CD1c-positive myeloid dendritic cell (primary cell): ENCODE results near the gene UNC79.

ENCODE experiments used
- DNase-seq: peaks from one replicate; pipeline ENCODE4 v3.0.0-alpha.2; 2016; ENCODE audit errors: extremely low spot score

The UNC79 gene

DNA sequence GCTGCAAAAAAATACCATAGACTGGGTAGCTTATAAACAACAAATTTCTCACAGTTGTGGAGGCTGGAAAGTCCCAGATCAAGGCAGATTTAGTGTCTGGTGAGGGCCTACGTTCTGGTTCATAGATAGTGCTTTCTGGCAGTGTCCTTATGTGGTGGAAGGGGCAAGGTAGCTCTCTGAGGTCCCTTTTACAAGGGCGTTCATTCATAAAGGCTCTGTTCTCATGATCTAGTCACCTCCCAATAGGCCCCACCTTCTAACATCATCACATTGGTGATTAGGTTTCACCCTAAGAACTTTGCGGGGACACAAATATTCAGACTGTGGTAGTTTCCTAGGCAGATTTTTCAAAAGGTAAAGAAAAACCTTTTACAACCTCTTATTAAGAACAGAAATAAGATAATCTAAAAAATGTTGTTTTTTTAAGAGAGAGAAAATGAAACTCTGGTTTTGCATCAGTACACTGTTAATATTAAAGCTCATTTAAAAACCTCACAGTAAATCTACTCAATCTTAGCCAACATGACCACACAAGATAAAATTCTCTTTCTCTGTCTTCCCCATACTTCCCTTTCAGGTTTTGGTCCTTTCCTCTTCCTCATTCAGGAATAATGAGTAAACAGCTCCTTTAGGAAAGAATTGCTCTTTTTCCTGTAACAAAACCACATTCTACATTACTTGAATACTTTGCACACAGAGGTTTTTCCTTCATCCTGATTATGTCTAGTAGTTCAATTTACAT lies 117.5 kb downstream of the UNC79 start:
- DNase-seq: no peak

DNA sequence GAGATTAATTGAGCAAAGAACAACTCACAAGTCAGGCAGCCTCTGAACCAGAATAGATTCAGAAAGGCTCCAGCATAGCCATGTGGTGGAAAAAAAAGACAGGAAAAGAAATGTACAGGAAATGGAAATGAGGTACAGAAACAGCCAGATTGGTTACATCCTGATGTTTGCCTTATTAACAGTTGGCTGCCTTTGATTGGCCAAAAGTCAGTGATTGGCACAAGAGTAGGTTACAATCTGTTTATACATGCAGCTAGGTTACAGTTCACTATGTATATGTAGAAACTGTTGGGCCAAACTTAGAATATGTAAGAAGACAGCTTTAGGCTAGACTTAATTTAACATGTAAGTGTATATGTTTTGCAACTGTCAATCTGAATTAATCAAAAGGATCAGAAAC lies 118.9 kb downstream of the UNC79 start:
- DNase-seq: no peak

DNA sequence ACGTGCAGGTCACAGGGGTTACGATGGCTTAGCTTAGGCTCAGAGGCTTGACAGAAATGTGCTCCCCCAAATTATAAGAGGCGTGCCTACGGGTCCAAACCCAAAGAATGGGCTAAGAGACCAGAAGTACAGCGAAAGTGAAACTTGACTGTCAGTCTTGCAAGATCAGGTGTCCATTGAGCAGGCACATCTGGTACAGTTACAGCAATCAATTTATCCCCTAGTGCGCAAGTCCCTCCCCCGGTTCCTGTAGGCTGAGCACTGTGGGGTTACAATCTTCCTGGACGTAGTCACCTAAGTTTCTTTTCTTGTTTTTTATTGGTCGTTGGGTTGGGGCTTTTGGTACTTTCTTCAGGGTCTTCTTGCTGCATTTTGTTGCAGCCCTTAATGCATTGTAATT lies 134.2 kb downstream of the UNC79 start:
- DNase-seq: no peak

DNA sequence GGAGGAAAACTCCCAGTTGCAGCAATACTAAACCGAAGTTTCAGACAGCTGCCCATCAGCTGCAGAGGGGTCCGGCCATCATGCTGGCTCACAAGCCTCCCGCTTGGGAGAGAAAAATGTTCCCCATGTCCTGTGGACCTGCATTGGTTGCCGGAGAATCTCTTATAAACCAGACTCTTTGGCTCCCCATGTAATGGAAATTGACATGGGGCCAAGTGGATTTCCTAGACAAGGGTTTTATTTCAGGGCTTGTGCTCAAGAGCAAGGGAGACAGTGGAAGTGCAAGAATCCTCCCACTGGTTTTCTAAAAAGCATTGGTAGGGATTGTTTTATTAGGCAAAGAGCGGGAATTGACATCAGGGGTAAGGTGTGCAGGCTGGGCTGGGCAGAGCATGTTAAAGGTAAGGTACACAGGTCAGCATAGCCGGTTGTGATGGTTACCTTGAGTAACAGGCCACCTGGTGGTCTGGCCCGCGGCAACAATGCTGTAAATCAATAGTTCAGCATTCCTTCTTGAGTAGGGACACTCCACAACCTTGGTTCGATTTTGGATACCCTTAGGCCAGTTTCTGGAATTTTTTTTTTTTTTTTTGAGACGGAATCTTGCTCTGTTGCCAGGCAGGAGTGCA lies 135.4 kb downstream of the UNC79 start:
- no peak for DNase-seq

DNA sequence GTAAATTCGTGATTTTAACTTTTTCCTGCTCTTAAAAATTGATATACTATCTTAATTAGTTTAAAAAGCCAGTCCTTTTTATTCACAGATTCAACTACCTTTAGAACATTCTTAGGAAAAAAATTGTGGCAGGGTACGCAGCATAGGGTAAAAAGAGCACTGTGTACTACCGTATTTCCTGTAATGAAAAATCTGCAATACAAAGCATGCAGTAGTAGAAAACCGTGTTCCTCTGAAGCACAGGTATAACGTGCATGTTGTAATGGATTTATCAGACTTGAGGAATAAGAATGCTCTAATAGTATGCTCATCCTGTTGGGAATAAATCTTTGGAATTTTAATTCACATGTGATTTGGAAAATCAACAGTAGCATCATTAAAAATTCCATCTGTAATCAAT lies 140.5 kb downstream of the UNC79 start:
- DNase-seq: no peak

DNA sequence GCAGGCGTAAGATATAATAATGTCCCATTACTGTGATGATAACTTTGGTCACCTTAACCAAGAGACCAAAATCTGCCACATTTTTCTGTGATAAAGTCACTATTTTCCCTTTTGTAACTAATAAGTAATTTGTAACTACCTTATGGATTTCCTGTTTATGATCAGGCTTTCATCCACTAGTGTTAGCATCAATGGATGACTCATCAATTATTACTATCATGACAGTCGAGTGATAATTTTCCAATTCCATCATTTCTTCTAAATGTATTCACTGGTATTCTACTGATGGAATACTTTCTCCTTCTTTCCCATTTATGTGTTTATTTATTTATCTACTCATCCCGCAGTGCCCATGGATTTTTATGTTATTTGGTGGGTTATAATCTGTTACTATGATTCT lies 148.4 kb downstream of the UNC79 start:
- no peak for DNase-seq

DNA sequence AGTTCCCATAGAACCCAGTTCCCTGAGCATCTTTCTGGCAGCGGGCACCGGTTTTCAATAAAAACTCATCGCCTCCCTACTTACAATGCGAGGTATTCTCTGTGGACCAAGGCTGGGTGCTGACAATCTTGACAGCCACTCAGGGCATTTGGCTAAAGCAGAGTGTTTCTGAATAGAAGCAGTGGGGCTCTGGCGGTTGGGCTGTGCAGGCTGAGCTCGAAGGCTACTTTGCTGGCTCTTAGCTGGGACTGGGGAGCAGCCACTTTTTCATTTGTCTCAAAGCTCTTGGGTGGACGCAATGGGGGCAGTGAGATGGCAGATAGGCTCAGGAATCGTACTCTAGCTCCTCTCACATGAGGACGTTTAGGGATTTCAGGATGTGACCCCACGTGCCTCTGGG lies 151.8 kb downstream of the UNC79 start:
- no peak for DNase-seq

DNA sequence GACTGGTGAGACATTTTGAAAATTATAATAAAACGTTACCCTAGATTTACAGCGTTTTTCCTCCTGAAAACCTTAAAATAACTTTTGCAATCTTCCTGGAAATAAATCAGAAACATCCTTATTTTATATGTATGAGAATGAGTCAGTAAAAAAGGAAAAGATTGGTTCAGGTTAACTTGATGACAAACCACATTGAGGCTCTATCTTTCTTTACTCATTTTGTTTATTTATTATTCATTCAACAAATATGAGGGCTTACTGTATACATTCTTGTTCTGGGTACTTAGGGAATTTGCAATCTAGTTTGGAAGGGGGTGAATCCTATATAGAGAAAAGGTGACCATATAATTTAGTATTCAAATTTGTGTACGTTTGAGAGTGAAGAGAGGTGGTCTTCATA lies 156.6 kb downstream of the UNC79 start:
- no peak for DNase-seq

DNA sequence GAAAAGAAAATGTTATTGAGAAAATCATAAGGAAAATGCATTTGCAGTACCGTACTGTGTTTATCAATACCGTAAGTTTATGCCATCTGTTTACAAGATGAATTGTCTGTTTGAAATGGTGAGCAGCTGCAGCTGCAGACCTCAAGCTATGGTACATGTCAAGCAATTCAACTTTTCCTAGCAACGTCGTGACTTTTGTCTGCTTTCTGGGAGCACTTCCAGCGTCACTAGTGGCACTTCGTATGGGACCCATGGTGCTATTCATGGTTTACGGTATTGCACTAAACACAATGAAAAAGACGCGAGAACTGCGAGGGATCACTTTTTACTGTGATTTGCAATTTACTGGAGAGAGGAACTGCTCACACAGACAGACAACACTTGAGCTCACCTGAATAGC lies 160.8 kb downstream of the UNC79 start:
- no peak for DNase-seq

DNA sequence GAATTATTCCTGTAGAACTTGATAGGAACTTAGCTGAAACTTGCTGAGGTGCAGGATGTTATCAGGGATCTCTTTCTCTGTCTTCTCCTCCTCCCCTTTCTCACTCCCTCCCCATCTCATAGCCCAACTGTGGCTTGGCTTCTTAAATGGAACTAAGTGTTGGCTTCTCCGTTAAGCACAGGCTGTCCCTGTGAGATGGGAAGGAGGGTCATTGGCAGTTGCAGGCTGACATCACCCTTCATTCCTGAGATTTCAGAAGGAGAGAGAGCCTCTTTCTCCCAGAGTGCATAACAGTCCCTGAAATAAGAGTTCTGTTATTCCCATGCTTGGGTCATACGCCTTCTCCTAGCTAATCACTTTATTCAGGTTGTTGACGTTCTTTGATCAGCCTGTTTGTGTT lies 162.0 kb downstream of the UNC79 start:
- no peak for DNase-seq

DNA sequence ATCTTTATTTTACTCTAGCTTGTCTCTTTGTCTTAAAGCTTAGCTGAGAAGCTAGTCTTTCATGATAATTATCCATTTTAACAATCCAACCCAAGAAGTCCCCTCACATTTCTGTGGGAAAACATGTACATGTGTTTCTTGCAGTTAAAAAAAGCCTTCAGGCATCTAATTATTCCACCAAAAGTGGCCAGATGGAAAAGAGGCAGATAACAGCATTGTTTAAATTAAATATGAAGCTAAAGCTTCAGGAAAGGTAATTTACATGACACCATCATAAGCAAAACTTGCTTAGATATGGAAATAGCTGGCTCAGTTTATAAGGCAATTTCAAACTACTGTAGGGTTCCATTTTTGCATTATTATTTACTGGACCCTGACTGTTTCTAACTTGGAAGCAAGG lies 175.4 kb downstream of the UNC79 start:
- DNase-seq: no peak

DNA sequence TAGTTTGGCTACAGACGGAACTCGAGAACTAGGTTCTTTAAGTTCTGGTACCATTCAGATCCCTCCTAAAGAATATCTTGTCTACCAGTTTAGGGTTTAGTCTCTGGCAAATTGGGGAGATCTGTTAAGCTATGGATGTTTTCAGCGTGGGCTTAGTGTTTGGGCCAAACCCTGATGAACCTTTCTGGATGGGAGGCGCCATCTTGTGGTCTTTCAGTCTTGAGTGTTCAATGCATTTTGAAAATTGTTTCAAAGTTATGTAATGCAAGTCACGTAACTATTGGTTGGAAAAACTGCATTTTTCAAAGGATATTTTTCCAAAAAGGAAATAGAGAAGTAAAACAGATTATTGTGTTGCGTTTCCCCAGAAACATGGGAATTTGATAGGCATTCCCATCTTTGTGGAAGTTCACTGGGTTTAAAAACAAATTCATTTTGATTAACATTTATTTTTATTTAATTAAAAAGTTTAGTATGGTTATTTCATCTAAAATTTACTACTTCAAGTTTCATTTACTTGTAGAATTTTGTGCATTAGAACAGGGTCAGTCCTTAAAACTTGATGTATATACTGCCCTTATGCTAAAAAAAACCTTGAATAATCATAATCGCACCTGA lies 188.5 kb downstream of the UNC79 start:
- DNase-seq: peak; percentile 50

DNA sequence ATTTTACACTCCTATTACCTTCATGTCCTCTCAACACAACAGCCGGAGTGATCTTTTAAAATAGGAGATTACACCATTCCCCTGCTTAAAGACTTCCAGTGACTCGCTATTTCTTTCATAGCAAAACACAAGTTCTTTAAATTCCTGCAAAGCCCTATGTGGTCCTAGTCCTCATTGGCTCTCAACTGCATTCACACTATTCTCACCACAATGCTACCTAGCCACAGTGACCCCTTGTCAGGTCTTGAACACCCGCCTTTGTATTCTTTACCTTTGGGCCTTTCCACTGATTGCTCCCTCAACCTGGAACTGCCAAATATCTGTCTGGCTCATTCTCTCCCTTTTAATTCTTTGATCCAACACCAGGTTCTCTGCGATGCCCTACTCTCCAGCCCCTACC lies 197.3 kb downstream of the UNC79 start:
- no peak for DNase-seq

DNA sequence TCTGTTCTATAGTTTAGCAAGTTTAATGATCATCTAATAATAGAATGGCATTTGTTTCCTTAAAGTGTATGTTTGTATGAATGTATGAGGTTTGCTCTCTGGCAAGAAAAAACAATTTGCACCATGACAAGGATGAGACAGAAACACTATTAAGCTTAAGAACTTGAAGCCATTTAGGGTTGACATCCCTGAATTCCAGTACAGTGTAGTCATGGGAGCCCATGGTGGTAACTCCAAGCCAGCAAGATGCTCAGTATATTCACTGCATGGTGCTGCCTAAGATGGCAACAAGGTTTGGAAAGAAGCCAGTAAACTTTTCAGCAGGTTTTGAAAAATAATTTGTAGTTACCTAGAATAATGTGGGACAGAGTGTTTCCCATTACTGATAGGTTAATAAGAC lies 198.9 kb downstream of the UNC79 start:
- no peak for DNase-seq

DNA sequence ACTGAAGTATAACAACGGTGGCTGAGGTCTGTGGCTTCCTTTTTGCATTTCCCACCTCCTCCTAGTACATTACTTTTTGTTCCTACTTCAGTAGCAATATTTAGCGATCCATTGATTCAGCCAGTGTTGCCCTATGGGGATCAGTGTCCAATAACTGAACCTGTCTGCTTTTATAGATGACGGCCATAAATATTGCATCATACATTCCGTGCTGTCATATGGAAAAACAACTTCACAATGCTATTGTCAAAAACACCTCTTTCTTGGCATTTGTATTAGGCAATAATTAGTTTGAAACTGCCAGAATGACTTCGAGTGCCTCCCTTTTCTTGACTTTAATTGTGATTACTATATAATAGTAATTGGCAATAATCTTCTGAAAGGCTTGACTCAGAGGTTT lies 208.1 kb downstream of the UNC79 start:
- DNase-seq: no peak

DNA sequence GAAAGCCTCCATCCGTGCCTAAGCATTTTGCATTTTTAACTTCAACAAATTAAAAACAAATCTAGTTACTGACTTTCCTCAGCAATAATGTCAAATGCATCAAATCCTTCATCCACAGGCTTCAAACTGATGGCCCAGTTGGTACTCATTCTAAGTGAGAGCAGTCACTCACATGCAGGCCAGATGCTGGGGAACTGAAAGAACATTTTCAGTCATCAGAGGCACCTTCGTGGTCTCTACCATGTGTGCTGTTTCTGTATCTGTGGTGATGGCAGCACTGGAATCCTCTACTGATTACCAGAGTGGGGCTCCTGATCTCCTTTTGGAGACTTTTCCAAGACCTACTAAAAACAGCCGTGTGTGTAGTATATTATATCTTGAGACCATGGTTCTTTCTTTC lies 212.4 kb downstream of the UNC79 start:
- DNase-seq: no peak

DNA sequence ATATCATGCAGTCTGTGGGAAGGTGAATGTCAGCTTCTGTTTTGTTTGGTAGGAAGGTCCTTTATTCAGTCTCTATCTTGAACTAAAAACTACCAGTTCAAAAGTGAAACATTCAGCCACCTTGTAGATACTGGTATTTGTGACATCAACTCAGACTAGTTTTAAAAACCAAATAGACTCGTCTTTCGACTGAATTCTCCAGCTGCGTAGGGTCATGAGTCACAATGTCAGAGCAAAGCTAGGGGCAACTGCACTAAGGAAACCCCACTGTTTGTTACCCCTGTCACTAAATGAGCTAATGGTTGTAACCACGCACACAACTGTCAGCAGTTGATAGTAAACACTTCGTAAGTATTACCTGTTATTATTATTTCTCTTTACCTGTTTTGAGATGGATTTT lies 212.9 kb downstream of the UNC79 start:
- DNase-seq: no peak

DNA sequence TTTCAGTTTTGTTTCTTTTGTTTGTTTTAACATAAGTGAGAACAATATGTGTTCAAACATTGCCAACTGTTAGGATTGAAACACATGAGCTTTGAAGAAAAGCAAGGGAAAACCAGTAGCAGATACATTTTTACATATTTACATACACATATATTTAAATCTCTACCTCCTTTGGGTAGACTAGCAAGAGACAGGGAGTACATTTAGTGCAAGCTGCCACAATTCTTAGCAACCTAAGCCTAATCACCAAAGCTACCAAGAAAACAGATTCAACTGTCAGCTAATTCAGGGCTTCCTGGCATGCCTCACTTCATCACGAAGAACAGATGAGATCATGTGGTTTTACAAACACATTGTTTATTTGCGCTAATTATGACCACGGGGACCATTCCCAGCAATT lies 214.5 kb downstream of the UNC79 start:
- no peak for DNase-seq

DNA sequence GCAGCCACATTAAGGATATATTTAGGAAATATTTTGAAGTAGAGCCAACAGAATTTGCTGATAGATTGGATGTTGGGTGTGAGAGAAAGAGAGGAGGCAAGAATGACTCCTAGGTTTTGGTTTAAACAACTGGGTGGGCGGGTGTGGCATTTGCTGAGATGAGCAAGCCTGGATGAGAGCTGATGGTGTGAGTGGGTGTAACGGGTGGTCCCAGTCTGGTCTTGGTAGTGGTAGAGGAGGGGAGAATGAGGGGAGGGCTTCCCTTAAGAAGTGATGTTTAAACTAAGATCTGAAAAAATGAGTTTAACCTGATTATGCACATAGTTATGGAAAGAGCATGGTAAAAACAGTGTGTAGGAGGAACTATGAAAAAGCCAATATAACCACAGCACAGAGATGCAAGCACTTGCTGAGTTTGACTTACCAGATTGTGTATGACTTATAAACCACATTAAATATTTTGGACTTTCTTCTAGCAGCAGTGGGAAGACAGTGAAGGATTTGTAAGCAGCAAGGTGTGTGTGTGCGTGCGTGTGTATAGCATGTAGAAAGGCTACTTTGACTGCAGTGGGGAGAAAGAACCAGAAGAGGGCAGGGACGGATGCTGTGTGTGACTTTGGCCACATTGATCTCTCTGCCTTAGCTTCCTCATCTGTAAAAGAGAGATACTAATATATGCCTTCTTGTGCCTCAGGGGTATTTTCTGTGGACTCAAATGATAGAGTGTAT lies 217.9 kb downstream of the UNC79 start:
- DNase-seq: no peak

DNA sequence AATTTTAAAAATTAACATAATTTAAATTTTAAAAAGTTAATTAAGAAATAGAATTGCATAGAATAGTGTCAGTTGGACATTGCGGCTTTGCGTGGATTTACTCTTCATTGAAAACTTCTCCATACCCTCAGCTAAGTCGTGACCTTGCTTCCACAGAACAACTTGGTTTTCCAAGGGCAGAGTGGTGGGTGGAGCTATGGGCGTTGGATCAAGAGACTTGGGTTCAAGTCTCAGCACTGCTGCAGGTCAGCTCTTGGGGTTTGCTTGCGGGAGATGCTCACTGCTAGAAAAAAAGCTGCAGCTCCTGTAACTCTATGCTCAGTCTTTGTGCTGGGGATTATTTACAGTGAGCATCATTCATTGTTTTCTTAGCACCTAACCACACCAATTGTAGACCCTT lies 223.9 kb downstream of the UNC79 start:
- DNase-seq: no peak

DNA sequence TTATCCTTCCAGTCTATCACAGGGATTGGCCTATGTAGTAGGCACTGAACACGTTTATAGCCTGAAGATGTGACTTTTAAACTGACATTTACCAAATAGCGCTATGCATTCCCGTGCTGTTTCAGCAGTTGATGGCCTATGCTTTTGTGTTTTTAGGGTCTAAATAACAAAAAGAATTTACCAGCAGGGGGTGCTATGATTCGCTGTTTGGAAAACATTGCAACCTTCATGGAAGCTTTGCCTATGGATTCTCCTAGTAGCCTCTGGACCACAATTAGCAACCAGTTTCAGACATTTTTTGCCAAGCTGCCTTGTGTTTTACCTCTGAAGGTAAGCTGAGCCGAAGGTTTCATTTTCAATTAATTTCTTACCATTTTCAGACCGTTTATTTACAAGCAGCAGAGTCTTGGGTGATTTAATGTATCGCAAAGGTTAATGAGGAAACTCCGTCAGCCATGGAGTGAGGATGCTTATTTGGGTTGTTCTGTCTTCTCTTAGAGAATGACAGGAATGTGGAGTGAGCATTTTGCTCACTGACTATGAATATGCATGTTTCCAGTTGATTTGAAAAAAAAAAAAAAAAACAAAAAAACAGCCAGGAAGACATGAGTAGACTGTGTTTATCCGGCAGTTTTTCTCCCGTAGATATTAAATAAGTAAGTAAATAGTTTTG lies 224.5 kb downstream of the UNC79 start:
- DNase-seq: peak; percentile 60

DNA sequence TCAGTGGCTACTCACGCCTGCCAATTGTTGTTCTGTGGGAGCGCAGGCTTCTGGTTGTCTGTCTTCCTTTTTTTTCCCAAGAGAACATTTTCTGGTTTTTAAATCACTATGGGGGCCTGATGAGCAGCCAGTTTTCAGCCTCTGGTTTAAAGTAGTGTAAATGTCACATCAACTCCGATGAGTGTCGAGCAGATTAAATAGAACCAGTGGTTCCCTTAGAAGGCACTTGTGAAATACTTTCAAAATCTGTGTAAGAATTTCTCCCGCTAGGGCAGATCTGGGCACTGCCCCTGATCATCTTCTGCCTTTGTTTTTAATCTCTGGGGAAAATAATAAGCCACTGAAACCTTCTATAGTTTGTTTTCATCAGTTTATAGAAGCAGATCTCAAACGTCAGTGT lies 227.1 kb downstream of the UNC79 start:
- no peak for DNase-seq
